Colonic mucosa (tissue), 4 donors: ENCODE data around the gene GLP1R. TPM values are rescaled to one million over a fixed set of nuclear protein-coding genes. Genes with fewer than 3 reads are reported as not detected.

Experiments
- DNase-seq: peaks from one replicate; pipeline ENCODE4 v3.0.0-alpha.2; 2020
- H3K27ac ChIP-seq: fragments of 200-600 bp; one replicate; pipeline ENCODE4 v1.8.0; 2021
- H3K27me3 ChIP-seq: fragments of 200-600 bp; one replicate; pipeline ENCODE4 v1.8.0; 2021
- H3K36me3 ChIP-seq: fragments of 200-600 bp; one replicate; pipeline ENCODE4 v1.8.0; 2021
- H3K4me1 ChIP-seq: fragments of 200-600 bp; one replicate; pipeline ENCODE4 v1.8.0; 2021; ENCODE audit warnings: mild to moderate bottlenecking
- H3K4me3 ChIP-seq: fragments of 200-600 bp; one replicate; pipeline ENCODE4 v1.8.0; 2021
- H3K9ac ChIP-seq, 2 donors: one replicate each; pipeline ENCODE4 v1.7.0; 2013; ENCODE audit warnings: control low read depth in 2 of 2, low read depth in 2 of 2, low read length in 2 of 2
- H3K9me3 ChIP-seq: fragments of 200-600 bp; one replicate; pipeline ENCODE4 v1.8.0; 2021
- CTCF ChIP-seq: fragments of 200-600 bp; IDR thresholded peaks from one replicate; pipeline ENCODE4 v1.8.0; 2022; ENCODE audit warnings: antibody characterized with exemption, mild to moderate bottlenecking
- intact Hi-C: fragments of 100-400 bp; cut with DNase I; formaldehyde crosslinking; loops from one replicate; pipeline ENCODE4 v1.14.1; 2022
- total RNA-seq, 2 donors: library from RNA; stranded (reverse); fragmentation: NEBNext Ultra II Directional in 1 of 2; extraction: Animal tissue kit (Norgen Biotek cat#: 25700) in 1 of 2; gene quantifications; one replicate each; pipeline ENCODE4 v1.2.1, GENCODE V29; 2021
- donor health status: healthy.
- donor health status: DM: no; HTN: no; CAD: no.
- donor health status: DM: no; HTN: no; CAD: no.

GLP1R gene
- total RNA-seq, 2 donors from 2014 or later = not detected

GRCh38 chr6:39114388-39114703, 65.8 kb downstream of the GLP1R start:
- no peaks in the 10 kb centered on the region for H3K36me3 ChIP-seq
- DNase-seq = no peak
- peaks cover 5% of the 10 kb centered on the region for H3K4me1 ChIP-seq
- intact Hi-C loops = no loop called here
- TF ChIP-seq CTCF = no peak
- no peaks in the 10 kb centered on the region for H3K9me3 ChIP-seq
- peak overlapping the region; percentile 58 for H3K4me3 ChIP-seq
- no peaks in the 10 kb centered on the region for H3K27me3 ChIP-seq
- H3K9ac ChIP-seq = peak overlapping the region; percentile 67 to 83
- peak overlapping the region; percentile 97 for H3K27ac ChIP-seq

GRCh38 chr6:39114704-39115599, 66.4 kb downstream of the GLP1R start, which contains the start of gene SAYSD1:
TSS of gene SAYSD1 (minus strand) at chr6:39115186. CDS start at chr6:39115089, 97 bp downstream.
- Histone ChIP-seq H3K36me3 (no peaks in the 10 kb centered on the region), H3K27me3 (no peaks in the 10 kb centered on the region), H3K4me1 (peaks cover 5% of the 10 kb centered on the region), H3K4me3 (peak within 1 kb of the TSS; percentile 58), H3K9me3 (no peaks in the 10 kb centered on the region), H3K27ac (peak within 1 kb of the TSS; percentile 97), H3K9ac (peak within 1 kb of the TSS; percentile 67 to 83)
- intact Hi-C loops = no loop called here
- TF ChIP-seq CTCF = no peak
- peak; percentile 92 for DNase-seq

- no peak overlapping the region for H3K4me3 ChIP-seq
- no peak overlapping the region for H3K9ac ChIP-seq
- H3K27ac ChIP-seq = no peak overlapping the region
- no peaks in the 10 kb centered on the region for H3K27me3 ChIP-seq
- intact Hi-C loops = no loop called here
- peaks cover 5% of the 10 kb centered on the region for H3K4me1 ChIP-seq
- H3K9me3 ChIP-seq = no peaks in the 10 kb centered on the region
- no peak for DNase-seq
- H3K36me3 ChIP-seq = no peaks in the 10 kb centered on the region
- no peak for TF ChIP-seq CTCF
Measured at GRCh38 chr6:39118921-39119320, 70.3 kb downstream of the GLP1R start.

- no peak for TF ChIP-seq CTCF
- H3K36me3 ChIP-seq = no peaks in the 10 kb centered on the region
- H3K27me3 ChIP-seq = no peaks in the 10 kb centered on the region
Measured at GRCh38 chr6:39124114-39124513, 75.5 kb downstream of the GLP1R start.

GRCh38 chr6:39128106-39128505, 79.5 kb downstream of the GLP1R start:
- H3K27me3 ChIP-seq = no peaks in the 10 kb centered on the region
- intact Hi-C loops = no loop called here
- no peaks in the 10 kb centered on the region for H3K36me3 ChIP-seq
- no peak for TF ChIP-seq CTCF
- no peaks in the 10 kb centered on the region for H3K9me3 ChIP-seq
- no peak for DNase-seq
- no peak overlapping the region for H3K9ac ChIP-seq
- H3K27ac ChIP-seq = no peak overlapping the region
- H3K4me1 ChIP-seq = no peaks in the 10 kb centered on the region
- H3K4me3 ChIP-seq = no peak overlapping the region

More at GRCh38 chr6:39124114-39124513, 75.5 kb downstream of the GLP1R start:
- H3K9ac ChIP-seq = no peak overlapping the region
- H3K4me1 ChIP-seq = no peaks in the 10 kb centered on the region
- no peak for DNase-seq
- intact Hi-C loops = no loop called here
- no peaks in the 10 kb centered on the region for H3K9me3 ChIP-seq
- no peak overlapping the region for H3K4me3 ChIP-seq
- H3K27ac ChIP-seq = no peak overlapping the region
